Memory B cell (primary cell): ENCODE data around the gene ZMAT5.

Source experiments
- ATAC-seq: fragments of 150-1000 bp; cut with Tn5 transposase; 2 replicates; pipeline ENCODE4 v1.10.0; 2021; ENCODE audit warnings: low read depth, mild to moderate bottlenecking, moderate library complexity
- DNase-seq, 2 donors: peaks; one replicate each; pipeline ENCODE4 v3.0.0; 2022; ENCODE audit warnings: low spot score in 2 of 2
- H3K27ac Mint-ChIP-seq: one replicate; pipeline ENCODE4 v1.8.0; 2022; ENCODE audit warnings: mild to moderate bottlenecking, moderate library complexity, mixed read lengths
- H3K27me3 Mint-ChIP-seq: one replicate; pipeline ENCODE4 v1.8.0; 2022; ENCODE audit warnings: mixed read lengths
- H3K36me3 Mint-ChIP-seq: one replicate; pipeline ENCODE4 v1.8.0; 2022; ENCODE audit warnings: mild to moderate bottlenecking, mixed read lengths
- H3K4me1 Mint-ChIP-seq: one replicate; pipeline ENCODE4 v1.8.0; 2022; ENCODE audit warnings: mixed read lengths
- H3K4me3 Mint-ChIP-seq: one replicate; pipeline ENCODE4 v1.8.0; 2022; ENCODE audit warnings: mild to moderate bottlenecking, moderate library complexity, mixed read lengths
- H3K9me3 Mint-ChIP-seq: one replicate; pipeline ENCODE4 v1.8.0; 2022; ENCODE audit warnings: mixed read lengths

ZMAT5 gene

DNA sequence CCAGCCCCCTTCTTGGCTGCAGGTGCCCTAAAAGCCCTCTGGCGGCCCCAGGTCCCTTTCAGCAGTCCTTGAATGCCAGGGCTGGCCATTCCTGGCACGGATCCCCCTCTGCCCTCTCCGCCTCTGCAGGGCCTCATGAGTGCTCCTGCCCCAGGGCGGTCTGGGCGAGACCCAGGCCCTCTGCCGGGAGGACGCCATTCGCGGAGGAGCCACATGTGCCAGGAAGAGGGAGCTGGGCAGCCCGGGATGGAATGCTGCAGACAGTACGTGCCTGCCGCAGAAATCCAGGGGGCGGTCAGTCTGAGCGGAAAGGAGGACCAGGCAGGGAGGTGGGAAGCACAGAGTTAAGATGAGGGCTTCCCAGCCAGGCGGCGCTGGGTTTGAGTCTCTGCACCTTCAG, 44.2 kb downstream of the ZMAT5 start:
- Mint-ChIP-seq H3K4me1 (peaks cover 4% of the 10 kb centered on the region), H3K27ac (no peak overlapping the region), H3K36me3 (no peaks in the 10 kb centered on the region), H3K9me3 (no peaks in the 10 kb centered on the region), H3K4me3 (no peak overlapping the region), H3K27me3 (peaks cover 21% of the 10 kb centered on the region)
- DNase-seq (no peak), ATAC-seq (no peak)

GRCh38 chr22:29722151-29722550, 44.7 kb downstream of the ZMAT5 start:
- ATAC-seq = no peak
- Mint-ChIP-seq H3K27me3 (peaks cover 21% of the 10 kb centered on the region), H3K4me3 (peak overlapping the region; percentile 9)

GRCh38 chr22:29720811-29721323, 45.9 kb downstream of the ZMAT5 start:
- H3K27me3 Mint-ChIP-seq = peaks cover 30% of the 10 kb centered on the region
- no peak overlapping the region for H3K27ac Mint-ChIP-seq
- no peaks in the 10 kb centered on the region for H3K36me3 Mint-ChIP-seq
- H3K4me3 Mint-ChIP-seq = no peak overlapping the region
- H3K4me1 Mint-ChIP-seq = peaks cover 4% of the 10 kb centered on the region
- H3K9me3 Mint-ChIP-seq = no peaks in the 10 kb centered on the region
- no peak for DNase-seq
- no peak for ATAC-seq

More at GRCh38 chr22:29722151-29722550, 44.7 kb downstream of the ZMAT5 start:
- Mint-ChIP-seq H3K27ac (no peak overlapping the region), H3K36me3 (no peaks in the 10 kb centered on the region), H3K4me1 (peaks cover 4% of the 10 kb centered on the region), H3K9me3 (no peaks in the 10 kb centered on the region)
- DNase-seq = no peak

- H3K27ac Mint-ChIP-seq = no peak within 1 kb of the TSS
- DNase-seq = no peak
- ATAC-seq = peak; percentile 34
- peak within 1 kb of the TSS; percentile 76 for H3K4me3 Mint-ChIP-seq
- H3K27me3 Mint-ChIP-seq = peaks cover 31% of the 10 kb centered on the region
- H3K9me3 Mint-ChIP-seq = no peaks in the 10 kb centered on the region
- H3K36me3 Mint-ChIP-seq = no peaks in the 10 kb centered on the region
- H3K4me1 Mint-ChIP-seq = peaks cover 4% of the 10 kb centered on the region
Measured at GRCh38 chr22:29719899-29720645, 46.7 kb downstream of the ZMAT5 start, which contains the start of gene CABP7. Gene CABP7, plus strand, starts transcription at chr22:29720003. Its CDS starts 422 bp downstream, at chr22:29720425.

DNA sequence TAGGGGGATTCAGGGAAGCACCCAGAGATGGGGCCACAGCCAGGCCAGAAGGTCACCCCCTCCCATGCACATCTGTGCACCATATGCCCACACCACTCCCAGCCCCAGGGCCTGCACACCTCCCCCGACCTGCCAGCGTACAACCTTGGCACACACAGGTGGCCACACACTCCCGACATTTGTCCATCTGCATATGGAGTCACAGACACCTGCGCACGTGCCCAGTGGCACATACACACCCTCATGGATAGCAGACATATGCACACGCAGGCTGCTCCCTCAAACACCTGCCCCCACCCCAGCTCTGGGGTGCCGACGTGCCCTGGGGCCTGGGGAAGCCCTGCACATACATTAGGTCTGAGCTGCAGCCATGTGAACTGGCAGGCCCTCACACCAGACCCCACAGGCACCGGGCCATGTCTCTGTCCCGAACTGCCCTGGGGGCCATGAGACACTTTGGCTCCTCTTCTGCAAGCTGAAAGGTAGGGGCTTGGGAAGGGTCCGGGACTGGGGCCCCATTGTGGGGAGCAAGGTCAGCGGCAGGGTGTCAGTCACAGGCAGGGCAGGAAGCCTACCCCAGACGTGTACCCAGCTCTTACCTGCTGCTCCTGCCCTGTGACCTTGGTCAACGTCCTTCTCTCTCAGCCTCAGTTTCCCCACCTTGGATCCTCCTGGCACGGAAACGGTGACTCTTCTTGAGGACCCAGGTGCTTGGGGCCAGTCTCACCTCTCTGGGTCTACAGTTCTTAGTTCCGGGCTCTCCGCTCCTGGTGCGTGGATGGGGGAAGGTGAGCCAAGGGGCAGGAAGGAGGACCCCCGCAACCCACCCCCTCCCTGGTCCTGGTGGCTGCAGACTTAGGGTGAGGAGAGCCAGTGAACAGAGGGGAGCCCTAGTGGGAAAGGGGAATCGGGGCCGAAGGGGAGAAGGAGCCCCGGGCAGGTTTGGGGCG, 47.6 kb downstream of the ZMAT5 start:
- no peak for ATAC-seq
- Mint-ChIP-seq H3K9me3 (no peaks in the 10 kb centered on the region), H3K36me3 (no peaks in the 10 kb centered on the region), H3K27me3 (peaks cover 31% of the 10 kb centered on the region), H3K4me3 (peak overlapping the region; percentile 76), H3K27ac (no peak overlapping the region), H3K4me1 (peaks cover 4% of the 10 kb centered on the region)
- no peak for DNase-seq

- Mint-ChIP-seq H3K27ac (no peak overlapping the region), H3K4me3 (no peak overlapping the region), H3K27me3 (peaks cover 32% of the 10 kb centered on the region), H3K36me3 (no peaks in the 10 kb centered on the region), H3K4me1 (peaks cover 4% of the 10 kb centered on the region), H3K9me3 (no peaks in the 10 kb centered on the region)
- no peak for DNase-seq
- ATAC-seq = no peak
Measured at GRCh38 chr22:29717789-29718188, 49.0 kb downstream of the ZMAT5 start.

GRCh38 chr22:29716814-29717545, 49.8 kb downstream of the ZMAT5 start:
- H3K36me3 Mint-ChIP-seq = no peaks in the 10 kb centered on the region
- no peak overlapping the region for H3K27ac Mint-ChIP-seq
- H3K9me3 Mint-ChIP-seq = no peaks in the 10 kb centered on the region
- peaks cover 32% of the 10 kb centered on the region for H3K27me3 Mint-ChIP-seq
- ATAC-seq = no peak
- H3K4me1 Mint-ChIP-seq = peaks cover 4% of the 10 kb centered on the region
- no peak overlapping the region for H3K4me3 Mint-ChIP-seq
- DNase-seq = no peak

- ATAC-seq (no peak), DNase-seq (no peak)
- Mint-ChIP-seq H3K9me3 (no peaks in the 10 kb centered on the region), H3K27ac (no peak overlapping the region), H3K27me3 (peaks cover 25% of the 10 kb centered on the region), H3K36me3 (no peaks in the 10 kb centered on the region), H3K4me1 (peaks cover 4% of the 10 kb centered on the region), H3K4me3 (no peak overlapping the region)
Measured at GRCh38 chr22:29715705-29716104, 51.1 kb downstream of the ZMAT5 start.

GRCh38 chr22:29715240-29715639, 51.6 kb downstream of the ZMAT5 start:
- H3K36me3 Mint-ChIP-seq = no peaks in the 10 kb centered on the region
- H3K9me3 Mint-ChIP-seq = no peaks in the 10 kb centered on the region
- no peak for ATAC-seq

DNA sequence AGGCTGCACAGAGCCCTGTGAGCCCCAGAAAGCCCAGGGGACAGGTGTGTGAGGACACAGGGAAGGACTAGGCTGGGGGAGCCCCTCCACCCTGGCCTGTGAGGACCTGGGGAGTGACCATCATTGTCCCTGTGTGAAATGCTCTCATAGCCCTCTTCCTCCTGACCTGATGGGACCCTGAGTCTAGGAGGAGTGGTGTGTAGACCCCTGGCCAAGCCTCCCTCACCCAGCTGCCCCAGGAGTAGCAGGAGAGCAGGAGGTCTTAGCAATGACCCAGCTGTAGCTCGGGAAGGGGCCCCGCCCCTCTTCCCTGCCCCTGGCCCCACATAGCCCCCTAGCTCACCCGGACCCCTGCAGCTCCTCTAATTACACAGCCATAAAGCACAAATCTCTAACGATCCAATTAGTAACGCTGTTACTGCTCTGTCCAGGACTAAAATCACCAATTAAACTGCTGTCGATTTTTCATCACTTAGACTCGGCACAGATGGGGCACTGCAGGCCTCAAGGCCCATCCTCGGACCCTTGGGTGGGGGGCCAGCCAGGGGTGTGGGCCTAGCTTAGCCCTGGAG, 53.6 kb downstream of the ZMAT5 start:
- no peak for ATAC-seq

More at GRCh38 chr22:29715240-29715639, 51.6 kb downstream of the ZMAT5 start:
- Mint-ChIP-seq H3K4me1 (peaks cover 4% of the 10 kb centered on the region), H3K27ac (no peak overlapping the region), H3K4me3 (no peak overlapping the region), H3K27me3 (peaks cover 27% of the 10 kb centered on the region)
- no peak for DNase-seq

GRCh38 chr22:29712119-29712518, 54.7 kb downstream of the ZMAT5 start:
- Mint-ChIP-seq H3K4me1 (no peaks in the 10 kb centered on the region), H3K9me3 (no peaks in the 10 kb centered on the region), H3K27me3 (peaks cover 25% of the 10 kb centered on the region), H3K4me3 (no peak overlapping the region), H3K27ac (no peak overlapping the region), H3K36me3 (no peaks in the 10 kb centered on the region)
- ATAC-seq (no peak), DNase-seq (no peak)

More for the DNA sequence above, 53.6 kb downstream of the ZMAT5 start:
- DNase-seq = no peak
- H3K27me3 Mint-ChIP-seq = peaks cover 22% of the 10 kb centered on the region
- H3K36me3 Mint-ChIP-seq = no peaks in the 10 kb centered on the region
- H3K27ac Mint-ChIP-seq = no peak overlapping the region
- H3K9me3 Mint-ChIP-seq = no peaks in the 10 kb centered on the region
- H3K4me1 Mint-ChIP-seq = no peaks in the 10 kb centered on the region
- no peak overlapping the region for H3K4me3 Mint-ChIP-seq

- DNase-seq (no peak), ATAC-seq (no peak)
- Mint-ChIP-seq H3K27ac (no peak overlapping the region), H3K4me3 (no peak overlapping the region), H3K36me3 (no peaks in the 10 kb centered on the region), H3K9me3 (no peaks in the 10 kb centered on the region), H3K4me1 (no peaks in the 10 kb centered on the region), H3K27me3 (peaks cover 17% of the 10 kb centered on the region)
Measured at GRCh38 chr22:29710922-29711593, 55.7 kb downstream of the ZMAT5 start.

GRCh38 chr22:29710193-29710592, 56.6 kb downstream of the ZMAT5 start:
- H3K9me3 Mint-ChIP-seq = no peaks in the 10 kb centered on the region
- H3K4me3 Mint-ChIP-seq = no peak overlapping the region
- H3K36me3 Mint-ChIP-seq = no peaks in the 10 kb centered on the region
- H3K27ac Mint-ChIP-seq = no peak overlapping the region
- H3K4me1 Mint-ChIP-seq = no peaks in the 10 kb centered on the region
- DNase-seq = no peak
- ATAC-seq = no peak
- peaks cover 14% of the 10 kb centered on the region for H3K27me3 Mint-ChIP-seq
